GM12875 (cell line): ENCODE data around the gene KCNG2.

ENCODE experiments used
- H3K4me3 ChIP-seq: one replicate; pipeline ENCODE4 v1.5.1; 2011; ENCODE audit warnings: low read depth, low read length, control low read depth
- TF ChIP-seq, protein P1 (sequence below): IDR thresholded peaks from 2 replicates; pipeline ENCODE4 v1.5.1; 2011; ENCODE audit warnings: low read depth, mild to moderate bottlenecking, control low read depth, inconsistent platforms, low read length, moderate library complexity, borderline replicate concordance; ENCODE audit not compliant: insufficient read depth

The KCNG2 gene

DNA sequence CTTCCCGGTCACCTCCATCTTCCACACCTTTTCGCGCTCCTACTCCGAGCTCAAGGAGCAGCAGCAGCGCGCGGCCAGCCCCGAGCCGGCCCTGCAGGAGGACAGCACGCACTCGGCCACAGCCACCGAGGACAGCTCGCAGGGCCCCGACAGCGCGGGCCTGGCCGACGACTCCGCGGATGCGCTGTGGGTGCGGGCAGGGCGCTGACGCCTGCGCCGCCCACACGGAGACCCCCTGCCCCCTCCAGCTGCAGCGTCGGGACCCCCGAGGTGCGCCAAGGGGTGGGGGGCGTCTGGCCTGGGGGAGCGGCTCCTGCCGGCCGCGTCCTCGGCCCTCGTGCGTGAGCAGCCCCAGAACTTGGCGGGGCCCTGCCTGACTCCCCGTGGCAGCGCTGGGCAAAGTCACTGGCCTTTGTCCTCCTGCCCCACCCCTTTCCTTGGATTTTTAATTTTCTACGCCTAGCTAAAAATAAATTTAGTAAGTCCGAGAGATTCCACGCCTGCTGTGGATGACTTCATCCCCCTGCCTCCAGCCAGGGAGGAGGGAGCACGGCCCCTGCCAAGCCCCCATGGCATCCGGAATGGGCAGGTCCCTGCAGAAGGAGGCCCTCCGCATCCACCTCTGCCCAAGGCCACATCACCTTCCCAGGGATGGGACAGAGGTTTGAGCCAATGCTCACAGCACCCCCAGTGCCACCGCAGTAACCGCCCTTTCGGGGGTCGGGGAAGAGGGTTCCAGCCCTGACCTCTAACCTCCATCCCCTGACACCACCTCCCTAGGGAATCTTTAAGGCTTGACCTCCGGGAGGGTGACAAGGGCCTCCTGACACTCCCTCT, 102.1 kb downstream of the KCNG2 start:
- TF ChIP-seq, protein P1, sequence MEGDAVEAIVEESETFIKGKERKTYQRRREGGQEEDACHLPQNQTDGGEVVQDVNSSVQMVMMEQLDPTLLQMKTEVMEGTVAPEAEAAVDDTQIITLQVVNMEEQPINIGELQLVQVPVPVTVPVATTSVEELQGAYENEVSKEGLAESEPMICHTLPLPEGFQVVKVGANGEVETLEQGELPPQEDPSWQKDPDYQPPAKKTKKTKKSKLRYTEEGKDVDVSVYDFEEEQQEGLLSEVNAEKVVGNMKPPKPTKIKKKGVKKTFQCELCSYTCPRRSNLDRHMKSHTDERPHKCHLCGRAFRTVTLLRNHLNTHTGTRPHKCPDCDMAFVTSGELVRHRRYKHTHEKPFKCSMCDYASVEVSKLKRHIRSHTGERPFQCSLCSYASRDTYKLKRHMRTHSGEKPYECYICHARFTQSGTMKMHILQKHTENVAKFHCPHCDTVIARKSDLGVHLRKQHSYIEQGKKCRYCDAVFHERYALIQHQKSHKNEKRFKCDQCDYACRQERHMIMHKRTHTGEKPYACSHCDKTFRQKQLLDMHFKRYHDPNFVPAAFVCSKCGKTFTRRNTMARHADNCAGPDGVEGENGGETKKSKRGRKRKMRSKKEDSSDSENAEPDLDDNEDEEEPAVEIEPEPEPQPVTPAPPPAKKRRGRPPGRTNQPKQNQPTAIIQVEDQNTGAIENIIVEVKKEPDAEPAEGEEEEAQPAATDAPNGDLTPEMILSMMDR: no peak
- H3K4me3 ChIP-seq: no peak overlapping the region

DNA sequence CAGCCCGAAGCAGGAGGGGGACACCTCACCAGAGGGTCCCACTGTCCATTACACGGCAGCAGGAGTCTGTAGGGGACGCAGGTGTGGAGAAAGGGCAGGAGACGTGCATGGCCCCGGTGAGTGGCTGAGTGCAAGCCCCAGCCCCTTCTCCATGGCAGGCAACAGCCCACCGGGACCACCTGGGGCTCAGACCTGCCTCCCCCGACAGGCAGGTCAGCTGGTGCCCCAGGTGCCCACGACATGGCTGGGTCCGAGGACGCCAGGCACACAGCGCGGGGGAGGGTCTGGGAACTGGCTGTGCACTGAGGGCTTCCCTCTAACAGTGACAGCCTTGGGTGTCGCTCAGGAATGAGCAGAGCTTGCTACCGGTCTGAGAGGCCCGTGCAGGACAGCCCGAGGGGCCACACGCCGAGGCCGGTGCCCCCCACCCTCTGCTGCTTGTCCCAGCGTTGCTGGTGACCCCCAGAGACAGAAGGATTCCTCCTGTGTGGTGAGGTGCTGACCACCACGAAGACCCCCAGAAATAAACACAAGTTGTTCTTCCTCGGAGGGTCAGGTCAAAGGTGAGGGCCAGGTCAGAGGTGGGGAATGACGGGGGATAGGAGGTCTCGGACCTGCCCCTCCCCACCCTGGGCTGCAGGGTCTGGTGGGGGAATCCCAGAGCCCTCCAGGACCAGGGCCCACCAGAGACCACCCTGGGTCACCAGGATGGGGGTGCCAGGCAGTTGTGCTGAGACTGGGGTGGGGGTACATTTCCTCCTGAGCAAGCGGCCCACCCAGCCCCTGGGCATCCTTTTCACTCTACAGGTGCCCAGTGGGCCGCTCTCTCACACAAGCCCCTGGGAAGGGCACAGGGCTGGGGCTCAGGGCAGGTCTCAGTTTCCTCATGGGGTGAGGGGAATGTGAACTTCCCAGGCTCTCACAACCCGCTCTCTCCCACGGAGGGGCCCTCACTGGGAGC, 103.2 kb downstream of the KCNG2 start:
- TF ChIP-seq, protein P1: no peak
- H3K4me3 ChIP-seq: no peak overlapping the region

DNA sequence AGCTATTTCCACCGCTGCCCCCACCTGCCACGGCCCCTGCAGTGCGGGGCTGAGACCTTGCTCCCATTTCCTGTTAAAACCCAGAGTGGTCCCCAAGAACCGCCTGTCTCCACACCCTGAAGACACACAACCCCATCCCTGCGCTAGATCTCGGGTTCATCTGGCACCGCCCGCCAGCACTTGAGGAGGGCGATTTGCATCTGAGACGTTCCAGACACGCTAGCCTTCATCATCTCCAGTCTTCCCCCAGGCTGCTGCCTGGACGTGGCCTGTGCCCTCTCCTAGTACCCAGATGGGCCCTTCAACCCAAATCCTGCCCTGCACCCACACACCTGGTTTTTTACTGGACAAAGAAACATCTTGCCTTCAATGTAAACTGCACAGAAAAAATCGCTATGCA, 103.9 kb downstream of the KCNG2 start:
- TF ChIP-seq, protein P1: no peak
- H3K4me3 ChIP-seq: no peak overlapping the region

DNA sequence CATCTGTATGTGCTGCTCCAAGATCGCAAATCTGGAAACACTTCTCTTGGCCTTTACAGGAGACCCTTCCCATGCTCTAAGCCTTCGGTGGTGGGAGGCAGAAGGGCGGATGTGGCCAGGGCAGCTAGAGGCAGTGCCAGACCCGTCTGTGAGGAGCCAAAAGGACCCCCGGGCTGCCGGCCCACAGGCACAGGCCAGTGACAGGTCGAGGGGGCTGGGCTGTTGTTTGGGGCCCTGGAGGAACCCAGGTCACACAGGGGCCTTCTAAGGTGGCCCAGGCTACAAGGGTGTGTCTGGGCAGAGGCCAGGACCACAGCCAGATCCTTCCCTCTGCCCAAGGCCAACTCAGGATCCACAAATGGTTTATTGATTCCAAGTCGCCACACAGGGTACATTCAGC, 104.3 kb downstream of the KCNG2 start:
- TF ChIP-seq, protein P1: no peak

DNA sequence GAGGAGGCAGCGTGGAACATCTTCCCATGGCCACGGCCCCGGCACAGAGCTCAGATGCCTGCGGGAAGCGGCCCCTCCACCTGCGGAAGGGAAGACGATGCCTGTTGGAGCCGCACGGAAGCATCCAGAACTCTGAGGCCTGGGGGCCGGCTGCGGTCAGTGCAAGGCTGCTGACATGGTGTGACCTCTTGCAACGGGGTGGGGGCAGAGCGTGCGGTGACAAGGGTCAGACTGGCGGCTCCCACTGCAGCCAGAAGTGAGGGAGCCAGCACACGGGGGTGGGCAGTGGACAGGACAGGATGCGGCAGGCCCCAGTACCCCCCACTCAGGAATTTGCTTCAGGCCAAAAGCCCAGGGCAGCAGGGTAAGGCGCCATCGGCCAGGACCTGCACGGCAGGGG, 104.9 kb downstream of the KCNG2 start:
- TF ChIP-seq, protein P1: no peak
- no peak overlapping the region for H3K4me3 ChIP-seq

More for the DNA sequence above, 104.3 kb downstream of the KCNG2 start:
- H3K4me3 ChIP-seq: no peak overlapping the region

DNA sequence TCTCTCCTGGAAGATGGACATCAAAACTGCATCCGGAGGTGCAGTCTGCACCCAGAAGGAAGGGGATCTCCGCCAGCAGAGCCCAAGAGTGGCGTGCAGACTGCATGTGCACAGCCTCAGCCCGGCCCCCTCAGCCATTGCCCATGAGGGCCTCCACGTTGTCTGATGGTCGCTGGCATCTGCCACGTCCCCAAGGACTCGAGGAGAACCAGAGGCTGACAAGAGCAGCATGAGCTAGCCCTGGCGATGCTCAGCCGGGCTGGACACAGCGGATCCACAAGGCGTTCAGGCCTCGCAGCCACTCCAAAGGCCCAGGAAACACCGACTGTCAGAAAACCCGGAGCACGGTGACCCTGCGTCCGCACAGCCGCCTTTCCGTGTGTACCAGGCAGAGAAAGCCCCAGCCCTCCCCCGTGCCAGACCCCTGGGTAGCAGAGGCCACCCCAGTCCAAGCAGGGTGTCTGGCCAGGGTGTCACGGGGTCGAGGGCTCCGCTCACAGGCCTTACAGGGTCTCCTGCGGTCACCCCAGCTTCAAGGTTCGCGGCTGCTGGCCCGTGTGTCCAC, 105.4 kb downstream of the KCNG2 start:
- no peak overlapping the region for H3K4me3 ChIP-seq
- TF ChIP-seq, protein P1: no peak
